Testis (tissue), 3 donors: ENCODE measurements around the gene PCCA. TPM values are rescaled to one million over a fixed set of nuclear protein-coding genes. Genes with fewer than 3 reads are reported as not detected.

Source experiments
- DNase-seq: peaks from one replicate; pipeline ENCODE4 v3.0.0-alpha.2; 2019
- H3K27ac ChIP-seq, 2 donors: fragments of 200-600 bp; sonication (generic); one replicate each; pipeline ENCODE4 v1.5.1; 2019
- H3K27me3 ChIP-seq: fragments of 200-600 bp; sonication (generic); one replicate; pipeline ENCODE4 v1.5.1; 2019
- H3K36me3 ChIP-seq: fragments of 200-600 bp; sonication (generic); one replicate; pipeline ENCODE4 v1.5.1; 2017; ENCODE audit warnings: low read depth; ENCODE audit errors: missing control alignments
- H3K4me1 ChIP-seq: fragments of 200-600 bp; sonication (generic); one replicate; pipeline ENCODE4 v1.5.1; 2019
- H3K4me3 ChIP-seq, 2 donors: fragments of 200-600 bp; sonication (generic); one replicate each; pipeline ENCODE4 v1.5.1; 2017 to 2019
- H3K9me3 ChIP-seq: fragments of 200-600 bp; sonication (generic); one replicate; pipeline ENCODE4 v1.5.1; 2017
- CTCF ChIP-seq, 3 experiments: fragments of 450-650 bp in 2 of 3; fragments of 200-600 bp in 1 of 3; sonication (generic) in 1 of 3; IDR thresholded peaks; one replicate each; pipeline ENCODE4 v1.5.1; 2016 to 2019; ENCODE audit warnings: antibody characterized with exemption in 3 of 3, mild to moderate bottlenecking in 2 of 3, moderate library complexity in 1 of 3
- POLR2A ChIP-seq: fragments of 450-650 bp; IDR thresholded peaks from one replicate; pipeline ENCODE4 v1.6.1; 2017; ENCODE audit warnings: antibody characterized with exemption, mild to moderate bottlenecking, moderate library complexity
- WGBS, 2 donors: methylation state at CpG; one replicate each; pipeline ENCODE4 v1.1.5; 2018; 5-methylcytosine and 5-hydroxymethylcytosine counted together
- intact Hi-C: fragments of 100-400 bp; cut with DNase I; formaldehyde crosslinking; loops from one replicate; pipeline ENCODE4 v1.15.1; 2023; ENCODE audit warnings: low total_unique reads
- polyA plus RNA-seq: library from polyadenylated mRNA; stranded (reverse); fragments of 350-450 nt; fragmentation: Illumina TruSeq; extraction: RNeasy Lipid Tissue Mini Kit (QIAGEN cat#74804); gene quantifications from one replicate; pipeline ENCODE4 v1.2.3, GENCODE V29; 2014; ENCODE audit warnings: low read depth, low replicate concordance; ENCODE audit not compliant: insufficient read depth
- total RNA-seq, 2 donors: library from RNA; depleted of rRNA; stranded (reverse); fragments of >200 nt; gene quantifications; one replicate each; pipeline ENCODE4 v1.2.3, GENCODE V29; 2016

The PCCA gene
- total and polyA plus RNA-seq, 3 donors from 2014 or later: 17.9 to 56.2 (median 39.2) TPM

DNA sequence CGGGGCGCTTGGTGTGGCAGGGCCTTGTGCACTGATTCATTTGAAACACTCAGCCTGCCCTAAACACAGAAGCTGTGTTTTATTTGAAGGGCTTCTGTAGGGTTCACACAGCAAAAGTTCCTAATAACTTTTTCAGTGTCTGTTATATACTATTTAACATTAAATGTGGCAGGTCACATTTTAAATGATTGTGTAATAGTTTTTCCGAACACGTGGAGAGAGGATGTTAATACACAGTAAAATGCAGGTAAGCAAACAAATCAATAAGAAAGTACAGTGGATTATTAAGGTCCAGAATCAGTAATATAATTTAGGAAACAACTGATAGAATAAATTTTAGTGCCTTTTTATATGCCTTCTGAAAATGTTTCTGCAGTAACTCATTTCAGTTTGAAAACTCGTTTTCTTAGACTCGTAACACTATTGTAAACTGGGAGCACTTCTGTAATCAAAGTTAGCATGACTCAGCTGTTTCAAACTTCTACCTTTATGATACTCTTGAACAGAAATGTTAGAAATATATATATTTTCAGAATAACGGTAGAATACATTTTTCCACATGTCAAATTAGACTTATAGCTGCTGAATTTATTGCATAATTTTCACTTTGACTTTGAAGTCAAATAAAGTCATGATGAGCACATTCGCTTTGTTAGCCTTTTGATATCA is 429.6 kb downstream of the PCCA start:
- Histone ChIP-seq H3K4me3 (no peak overlapping the region), H3K4me1 (no peaks in the 10 kb centered on the region), H3K36me3 (no peaks in the 10 kb centered on the region), H3K9me3 (no peaks in the 10 kb centered on the region), H3K27me3 (no peaks in the 10 kb centered on the region), H3K27ac (no peak overlapping the region)
- DNase-seq: no peak
- TF ChIP-seq POLR2A: no peak
- 94 to 95% methylated on average over 8 of the region's 8 CpGs for WGBS, 2 donors
- intact Hi-C loops: loop anchor here (10.0 kb wide), 2 partner anchors 604 to 864 kb away; no protein-coding TSS in a partner anchor

DNA sequence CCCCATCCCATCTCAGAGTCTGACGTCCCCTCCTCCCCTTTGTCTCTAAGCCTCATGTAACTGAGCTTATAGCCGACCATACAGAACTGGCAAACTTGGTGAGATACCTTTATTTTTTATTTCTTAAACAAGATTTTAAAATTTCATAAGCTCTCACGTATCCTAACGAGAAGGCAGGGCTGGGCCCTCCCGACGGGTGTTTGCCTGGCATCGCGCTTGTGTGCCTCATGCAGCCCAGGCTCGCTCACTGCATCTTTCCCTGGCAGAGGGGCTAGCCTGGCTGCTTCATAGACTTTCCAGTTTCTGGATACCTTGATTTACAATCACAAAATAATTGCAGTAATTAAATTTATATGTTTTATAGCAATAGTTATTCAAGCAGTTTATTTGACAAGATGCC is 430.7 kb downstream of the PCCA start:
- Histone ChIP-seq H3K27ac (no peak overlapping the region), H3K4me3 (no peak overlapping the region), H3K4me1 (no peaks in the 10 kb centered on the region), H3K27me3 (no peaks in the 10 kb centered on the region), H3K36me3 (no peaks in the 10 kb centered on the region), H3K9me3 (no peaks in the 10 kb centered on the region)
- 94 to 95% methylated on average over 9 of the region's 9 CpGs for WGBS, 2 donors
- intact Hi-C loops: loop anchor here (10.0 kb wide), 2 partner anchors 605 to 865 kb away; no protein-coding TSS in a partner anchor
- DNase-seq: no peak
- TF ChIP-seq CTCF (IDR thresholded peaks at IDR 0.05): no peak
- TF ChIP-seq POLR2A: no peak

GRCh38 chr13:100520936-100521850 is 432.3 kb downstream of the PCCA start:
- Histone ChIP-seq H3K9me3 (no peaks in the 10 kb centered on the region), H3K36me3 (no peaks in the 10 kb centered on the region), H3K27me3 (no peaks in the 10 kb centered on the region), H3K27ac (no peak overlapping the region), H3K4me3 (no peak overlapping the region), H3K4me1 (no peaks in the 10 kb centered on the region)
- intact Hi-C loops: no loop called here
- TF ChIP-seq POLR2A (no peak), CTCF (IDR thresholded peaks at IDR 0.05) (no peak)
- 58 to 78% methylated on average over 27 of the region's 27 CpGs for WGBS, 2 donors
- DNase-seq: no peak

DNA sequence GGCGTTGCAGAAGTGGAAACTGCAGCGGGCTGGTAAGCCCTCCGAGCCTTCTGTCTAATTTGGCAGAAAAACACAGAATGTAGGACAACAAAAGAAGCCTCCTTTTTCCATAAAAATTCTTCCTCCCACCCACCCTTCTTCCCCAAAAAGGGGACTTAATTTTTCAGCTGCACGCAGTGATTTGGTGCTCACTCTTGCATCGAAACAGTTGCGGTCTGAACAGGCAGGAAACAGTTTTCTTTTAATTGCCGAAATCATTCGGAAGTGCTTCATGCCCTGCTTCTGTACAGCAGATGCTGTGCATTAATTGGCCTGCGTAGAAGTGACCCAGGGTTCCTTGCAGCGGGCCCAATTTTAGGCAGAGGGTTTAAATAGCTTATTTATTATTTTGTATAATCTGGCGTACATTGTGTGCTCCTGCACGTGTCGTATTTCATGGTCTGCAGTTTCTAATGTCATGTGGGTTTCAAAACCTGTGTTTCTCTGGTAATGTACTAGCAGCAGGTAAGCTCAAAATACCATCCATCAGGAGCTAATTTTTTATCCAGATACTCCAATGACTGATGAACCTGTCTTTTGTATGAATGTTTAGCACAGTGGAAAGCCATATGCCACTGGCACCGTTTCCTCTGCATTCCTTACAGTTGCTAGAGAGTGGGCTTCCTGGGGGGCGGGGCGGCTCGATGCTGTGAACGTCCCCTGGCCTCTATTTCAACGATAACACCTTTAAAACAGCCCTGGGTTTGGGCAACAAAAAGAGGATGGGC is 433.1 kb downstream of the PCCA start:
- H3K27ac ChIP-seq: no peak overlapping the region
- intact Hi-C loops: no loop called here
- no peak overlapping the region for H3K4me3 ChIP-seq
- 61 to 79% methylated on average over 19 of the region's 19 CpGs for WGBS, 2 donors
- no peaks in the 10 kb centered on the region for H3K36me3 ChIP-seq
- TF ChIP-seq POLR2A: no peak
- TF ChIP-seq CTCF (IDR thresholded peaks at IDR 0.05): no peak
- no peaks in the 10 kb centered on the region for H3K4me1 ChIP-seq
- DNase-seq: no peak
- H3K9me3 ChIP-seq: no peaks in the 10 kb centered on the region
- no peaks in the 10 kb centered on the region for H3K27me3 ChIP-seq
